Fibroblast of peridontal ligament (primary cell): ENCODE results near the gene NDUFS2.

ENCODE experiments used
- DNase-seq: peaks from one replicate; pipeline ENCODE4 v3.0.0-alpha.2; 2010; ENCODE audit errors: extremely low read depth

Gene NDUFS2

GRCh38 chr1:161172776-161173376 is 29.3 kb upstream of the NDUFS2 start:
- peak; percentile 100 for DNase-seq

- DNase-seq: no peak
These were observed 28.5 kb upstream of the NDUFS2 start for GRCh38 chr1:161173711-161174110.

GRCh38 chr1:161174911-161175310 is 27.3 kb upstream of the NDUFS2 start:
- no peak for DNase-seq

- no peak for DNase-seq
These were observed 26.3 kb upstream of the NDUFS2 start for GRCh38 chr1:161175771-161176453.

GRCh38 chr1:161176468-161177111 is 25.6 kb upstream of the NDUFS2 start:
- DNase-seq: no peak

GRCh38 chr1:161177112-161177935 is 24.8 kb upstream of the NDUFS2 start, which contains the start of gene B4GALT3:
B4GALT3 (minus strand) TSS chr1:161177507; CDS start chr1:161176060, 1,447 bp downstream.
- DNase-seq: peak; percentile 68

- no peak for DNase-seq
These were observed 24.3 kb upstream of the NDUFS2 start for GRCh38 chr1:161177936-161178244.

- DNase-seq: no peak
These were observed 22.5 kb upstream of the NDUFS2 start for GRCh38 chr1:161179698-161180097.

- DNase-seq: no peak
These were observed 21.5 kb upstream of the NDUFS2 start for GRCh38 chr1:161180639-161181038.

- peak; percentile 49 for DNase-seq
These were observed 20.0 kb upstream of the NDUFS2 start for GRCh38 chr1:161182214-161182613.

GRCh38 chr1:161185282-161185682 is 16.9 kb upstream of the NDUFS2 start:
- DNase-seq: peak; percentile 84

GRCh38 chr1:161185732-161186311 is 16.3 kb upstream of the NDUFS2 start:
- DNase-seq: no peak

GRCh38 chr1:161187311-161187710 is 14.9 kb upstream of the NDUFS2 start:
- no peak for DNase-seq

GRCh38 chr1:161188381-161188780 is 13.8 kb upstream of the NDUFS2 start:
- no peak for DNase-seq

- DNase-seq: no peak
These were observed 13.1 kb upstream of the NDUFS2 start for GRCh38 chr1:161189036-161189435.

- no peak for DNase-seq
These were observed 11.1 kb upstream of the NDUFS2 start for GRCh38 chr1:161190962-161191521.

GRCh38 chr1:161191971-161192370 is 10.2 kb upstream of the NDUFS2 start:
- DNase-seq: no peak

- peak; percentile 78 for DNase-seq
These were observed 9.4 kb upstream of the NDUFS2 start for GRCh38 chr1:161192476-161193465.

GRCh38 chr1:161193561-161194235 is 8.5 kb upstream of the NDUFS2 start:
- DNase-seq: no peak

- DNase-seq: no peak
These were observed 7.0 kb upstream of the NDUFS2 start for GRCh38 chr1:161195171-161195570.
